Astrocyte (in vitro differentiated cells and primary cell): ENCODE results near the gene LRRC63.

Experiments used
- EZH2 ChIP-seq: IDR thresholded peaks from 2 replicates; pipeline ENCODE4 v1.6.1; 2012; ENCODE audit warnings: mild to moderate bottlenecking, low read length, inconsistent platforms; ENCODE audit not compliant: insufficient read depth
- TF ChIP-seq, protein P1 (sequence below): IDR thresholded peaks from 2 replicates; pipeline ENCODE4 v1.5.1; 2011; ENCODE audit warnings: low read depth, mild to moderate bottlenecking, inconsistent platforms, low read length, moderate library complexity; ENCODE audit not compliant: insufficient read depth

DNA sequence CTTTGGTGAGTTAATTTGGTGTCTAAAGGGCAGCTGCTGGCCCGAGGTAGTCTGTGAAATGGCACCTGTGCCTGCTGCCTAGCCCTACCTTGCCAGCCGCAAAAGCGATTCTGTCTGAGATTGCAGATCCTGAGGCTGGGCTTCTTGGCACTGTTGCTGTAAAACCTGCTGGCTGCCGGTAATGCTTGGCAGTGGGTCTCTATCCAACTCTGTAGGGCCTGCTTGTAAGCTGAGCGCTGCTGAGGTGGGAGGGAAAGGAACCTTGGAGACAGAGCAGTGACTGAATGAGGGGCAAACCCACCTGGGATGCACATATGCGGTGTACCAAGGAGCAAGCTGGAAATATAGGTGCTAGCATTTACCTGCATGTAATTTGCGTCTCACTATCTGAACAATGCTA is 41.5 kb upstream of the LRRC63 start:
- TF ChIP-seq, protein P1, sequence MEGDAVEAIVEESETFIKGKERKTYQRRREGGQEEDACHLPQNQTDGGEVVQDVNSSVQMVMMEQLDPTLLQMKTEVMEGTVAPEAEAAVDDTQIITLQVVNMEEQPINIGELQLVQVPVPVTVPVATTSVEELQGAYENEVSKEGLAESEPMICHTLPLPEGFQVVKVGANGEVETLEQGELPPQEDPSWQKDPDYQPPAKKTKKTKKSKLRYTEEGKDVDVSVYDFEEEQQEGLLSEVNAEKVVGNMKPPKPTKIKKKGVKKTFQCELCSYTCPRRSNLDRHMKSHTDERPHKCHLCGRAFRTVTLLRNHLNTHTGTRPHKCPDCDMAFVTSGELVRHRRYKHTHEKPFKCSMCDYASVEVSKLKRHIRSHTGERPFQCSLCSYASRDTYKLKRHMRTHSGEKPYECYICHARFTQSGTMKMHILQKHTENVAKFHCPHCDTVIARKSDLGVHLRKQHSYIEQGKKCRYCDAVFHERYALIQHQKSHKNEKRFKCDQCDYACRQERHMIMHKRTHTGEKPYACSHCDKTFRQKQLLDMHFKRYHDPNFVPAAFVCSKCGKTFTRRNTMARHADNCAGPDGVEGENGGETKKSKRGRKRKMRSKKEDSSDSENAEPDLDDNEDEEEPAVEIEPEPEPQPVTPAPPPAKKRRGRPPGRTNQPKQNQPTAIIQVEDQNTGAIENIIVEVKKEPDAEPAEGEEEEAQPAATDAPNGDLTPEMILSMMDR: no peak
- TF ChIP-seq EZH2: no peak
